Mammary epithelial cell (primary cell): ENCODE results near the gene TMEM59L.

ENCODE experiments used
- CTCF ChIP-seq, 2 donors: IDR thresholded peaks in 1 of 2; conservative IDR thresholded peaks in 1 of 2; 2 replicates each; pipeline ENCODE4 v1.5.1; 2011 to 2012; ENCODE audit warnings: inconsistent platforms in 2 of 2, low read length in 2 of 2, mild to moderate bottlenecking in 2 of 2, control low read depth in 1 of 2, low read depth in 1 of 2; ENCODE audit not compliant: insufficient read depth in 1 of 2; ENCODE audit errors: extremely low read depth in 1 of 2
- EZH2 ChIP-seq: IDR thresholded peaks from 2 replicates; pipeline ENCODE4 v1.6.1; 2012; ENCODE audit warnings: low read length, inconsistent platforms, borderline replicate concordance

DNA sequence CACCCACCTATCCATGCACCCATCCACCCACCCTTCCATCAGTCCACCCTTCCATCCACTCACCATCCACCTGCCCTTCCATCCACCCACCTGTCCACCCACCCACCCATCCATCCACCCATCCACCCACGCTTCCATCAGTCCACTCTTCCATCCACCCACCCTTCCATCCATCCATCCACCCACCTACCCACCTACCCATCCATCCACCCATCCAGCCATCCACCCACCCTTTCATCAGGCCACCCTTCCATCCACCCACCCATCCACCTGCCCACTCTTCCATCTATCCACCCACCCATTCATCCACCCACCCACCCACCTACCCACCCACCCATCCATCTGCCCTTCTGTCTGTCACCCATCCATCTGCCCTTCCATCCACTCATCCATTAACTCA lies 41.2 kb downstream of the TMEM59L start:
- TF ChIP-seq EZH2 (no peak), CTCF (conservative IDR thresholded peaks at IDR 0.05 in 1 of 2, IDR thresholded peaks at IDR 0.05 in 1 of 2; ENCODE audit: extremely low read depth in 1 of 2, insufficient read depth in 1 of 2, low read depth in 1 of 2, low read length in 2 of 2) (no peak)
